Stromal cell of bone marrow (primary cell): Measurements from ENCODE around the gene EXOC4.

Experiments used
- DNase-seq: peaks from one replicate; pipeline ENCODE4 v3.0.0-alpha.2; 2012; ENCODE audit warnings: low read depth

Gene EXOC4

GRCh38 chr7:133540096-133540860 lies 287.4 kb downstream of the EXOC4 start:
- no peak for DNase-seq

DNA sequence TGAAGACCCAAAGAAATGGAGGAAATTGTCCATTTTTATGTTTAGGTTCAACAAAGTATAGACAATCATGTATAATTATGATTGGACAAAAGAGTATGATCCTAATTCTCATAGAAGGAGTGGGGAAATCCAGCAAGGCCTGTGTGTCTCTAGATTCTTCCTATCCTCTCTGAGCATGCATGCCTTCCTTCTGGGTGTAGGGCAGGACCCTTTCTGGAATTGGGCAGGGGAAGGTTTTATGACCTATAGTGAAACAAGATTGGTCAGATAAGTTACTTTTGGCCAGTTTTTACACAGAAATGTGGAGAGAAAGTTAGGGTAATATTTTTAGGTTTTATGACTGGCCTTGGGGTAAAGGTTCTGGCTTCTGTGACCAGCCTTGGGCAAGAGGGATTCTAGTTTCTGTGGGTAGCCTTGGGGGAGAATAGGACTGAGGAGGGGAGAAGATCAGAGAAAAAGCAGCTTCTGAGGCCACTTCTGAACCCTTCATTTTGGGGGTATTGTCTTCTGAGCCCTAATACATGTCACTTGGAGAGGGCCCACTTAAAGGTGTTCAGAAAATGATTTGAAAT lies 289.4 kb downstream of the EXOC4 start:
- no peak for DNase-seq

DNA sequence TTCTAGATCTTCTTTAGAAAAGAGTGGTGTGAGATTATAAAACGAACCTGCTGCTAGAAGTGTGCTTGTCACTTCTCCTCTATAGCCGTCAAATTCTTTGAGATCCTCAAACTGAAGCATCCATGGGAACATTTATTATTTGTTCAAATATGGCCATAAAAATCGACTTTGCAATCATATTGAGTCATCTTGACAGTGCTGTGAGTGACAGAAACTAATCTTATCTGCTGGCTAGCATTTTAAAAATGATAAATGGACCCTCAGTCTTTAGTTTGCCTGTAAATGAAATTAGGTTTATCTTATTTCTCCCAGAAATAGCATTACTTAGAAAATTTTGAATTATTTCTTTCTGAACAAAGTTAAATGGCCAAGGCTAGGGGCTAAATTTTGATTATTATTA lies 290.8 kb downstream of the EXOC4 start:
- DNase-seq: no peak

GRCh38 chr7:133545618-133546017 lies 292.7 kb downstream of the EXOC4 start:
- no peak for DNase-seq

DNA sequence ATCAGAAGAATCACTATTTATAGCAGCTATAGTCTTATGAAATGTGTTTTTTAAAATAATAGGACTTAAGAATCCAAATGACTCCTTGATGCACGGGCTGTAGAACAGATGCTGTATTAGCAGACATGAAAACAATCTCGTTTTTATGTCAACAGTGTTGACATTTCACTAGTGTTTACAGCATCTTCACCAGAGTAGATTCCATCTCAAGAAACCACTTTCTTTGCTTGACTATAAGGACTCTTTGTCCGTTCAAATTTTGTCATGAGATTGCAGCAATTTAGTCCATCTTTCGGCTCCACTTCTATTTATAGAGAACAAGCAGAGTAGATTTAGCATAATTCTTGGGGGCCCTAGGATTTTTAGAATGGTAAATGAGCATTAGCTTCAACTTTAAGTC lies 295.1 kb downstream of the EXOC4 start:
- no peak for DNase-seq

DNA sequence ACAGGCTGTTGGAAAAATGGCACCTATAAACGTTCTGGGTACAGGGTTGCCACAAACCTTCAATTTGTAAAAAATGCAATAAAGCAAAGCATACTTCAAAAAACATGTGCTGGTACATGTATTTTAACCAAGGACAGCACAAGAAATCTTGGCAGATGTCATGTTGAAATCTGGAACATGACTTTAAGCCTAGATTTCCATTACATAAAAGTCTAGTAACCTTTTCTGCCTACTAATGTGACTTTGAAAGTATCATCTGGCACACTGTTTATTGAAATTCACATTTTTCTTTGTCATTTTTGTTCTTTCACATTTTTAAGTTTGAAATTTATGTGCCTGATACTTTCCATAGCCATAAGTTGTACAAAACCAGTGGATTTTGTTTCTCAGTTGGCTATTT lies 296.8 kb downstream of the EXOC4 start:
- no peak for DNase-seq

GRCh38 chr7:133550145-133550544 lies 297.3 kb downstream of the EXOC4 start:
- no peak for DNase-seq

- no peak for DNase-seq
Measured at GRCh38 chr7:133550811-133551210, 297.9 kb downstream of the EXOC4 start.

DNA sequence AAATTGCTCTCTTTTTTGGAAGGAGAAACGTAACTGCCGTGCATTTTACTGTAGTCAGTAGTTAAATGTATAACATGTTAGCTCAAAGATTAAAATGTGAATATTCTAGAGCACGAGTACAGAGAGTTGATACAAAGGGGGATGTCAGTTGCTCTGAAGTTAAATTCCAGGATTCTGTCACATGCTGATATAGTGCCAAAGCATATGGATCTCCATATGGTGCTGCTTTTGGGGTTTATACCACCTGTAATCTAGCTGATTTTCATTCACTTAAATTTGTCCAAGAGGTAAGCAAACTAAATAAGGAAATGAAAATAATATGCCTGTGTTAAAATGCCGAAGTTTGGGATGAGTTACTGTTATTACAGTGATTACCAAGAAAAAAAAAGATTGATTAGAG lies 298.6 kb downstream of the EXOC4 start:
- DNase-seq: no peak

DNA sequence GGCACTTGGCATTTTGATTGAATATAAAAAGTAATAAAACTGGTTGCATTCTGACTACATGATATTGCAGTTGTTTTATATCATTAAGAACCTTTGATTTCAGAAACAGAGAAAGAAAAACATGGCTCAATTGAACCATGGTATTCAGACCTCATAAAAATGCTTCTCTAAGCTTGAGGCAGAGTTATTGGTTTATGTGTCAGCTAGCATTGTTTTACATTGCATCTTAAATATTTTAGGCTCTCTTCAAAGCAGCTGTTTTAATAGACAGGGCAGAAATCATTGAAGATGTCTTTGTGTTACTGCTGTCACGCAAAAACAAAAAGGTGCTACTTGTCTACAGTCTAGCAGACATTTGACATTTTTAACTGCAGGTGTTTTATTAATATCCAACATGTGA lies 299.2 kb downstream of the EXOC4 start:
- no peak for DNase-seq

DNA sequence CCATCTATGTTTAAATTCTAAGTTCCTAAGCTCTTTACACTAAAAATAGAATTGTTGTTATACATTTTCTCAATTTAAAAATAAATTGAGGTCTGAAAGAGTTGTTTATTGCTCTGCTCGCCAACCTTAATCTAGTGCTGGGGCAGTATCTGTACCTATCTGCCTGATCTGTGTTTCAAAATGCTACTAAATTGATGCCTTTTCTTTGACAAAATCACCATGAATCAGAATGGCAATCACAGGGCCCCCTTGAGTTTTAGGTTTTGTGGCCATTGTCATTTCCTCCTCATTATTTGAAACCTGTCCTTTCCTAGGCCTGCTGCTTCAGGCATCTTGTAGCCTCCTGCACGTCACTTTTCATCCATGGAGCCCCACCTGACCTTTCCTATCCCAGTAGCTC lies 301.5 kb downstream of the EXOC4 start:
- no peak for DNase-seq

DNA sequence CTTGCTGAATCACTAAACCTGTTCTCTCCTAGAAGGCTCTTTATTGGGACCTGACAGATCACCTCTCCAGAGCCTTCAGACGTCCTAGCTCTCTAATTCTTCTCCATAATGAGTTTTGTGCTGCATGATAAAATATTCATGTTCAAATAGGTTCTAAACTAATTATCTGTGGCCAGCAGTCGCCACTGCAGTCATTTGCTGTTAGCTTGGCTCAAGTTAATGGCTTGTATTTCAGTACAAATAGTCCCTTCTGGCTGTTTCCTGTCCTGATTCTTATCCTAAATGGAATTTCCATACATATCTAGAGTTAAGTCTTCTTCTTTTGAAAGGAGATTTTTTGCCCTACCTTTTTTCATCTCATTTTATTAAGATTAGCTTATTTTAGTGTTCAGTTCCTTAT lies 303.2 kb downstream of the EXOC4 start:
- DNase-seq: no peak

DNA sequence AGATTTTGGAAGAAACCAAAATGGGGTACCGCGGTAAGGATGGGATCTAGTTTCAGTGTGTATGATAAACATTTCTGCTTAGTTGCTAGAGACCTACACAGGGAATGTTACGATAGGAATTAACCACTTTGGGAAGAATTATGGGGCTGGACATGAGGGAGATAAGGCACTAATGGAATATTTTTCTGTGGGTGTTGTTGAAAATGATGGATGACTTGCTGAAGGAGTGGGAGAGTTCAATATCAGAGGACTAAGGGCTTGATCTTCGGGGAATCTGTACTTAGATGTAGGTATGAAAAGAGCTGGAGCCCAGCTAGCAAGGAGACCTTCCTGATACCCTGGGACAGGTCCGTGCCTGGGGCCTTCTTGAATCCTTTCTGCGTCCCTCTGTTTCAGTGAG lies 303.7 kb downstream of the EXOC4 start:
- no peak for DNase-seq

GRCh38 chr7:133560900-133561299 lies 308.0 kb downstream of the EXOC4 start:
- no peak for DNase-seq

- DNase-seq: no peak
Measured at GRCh38 chr7:133561396-133561795, 308.5 kb downstream of the EXOC4 start.

DNA sequence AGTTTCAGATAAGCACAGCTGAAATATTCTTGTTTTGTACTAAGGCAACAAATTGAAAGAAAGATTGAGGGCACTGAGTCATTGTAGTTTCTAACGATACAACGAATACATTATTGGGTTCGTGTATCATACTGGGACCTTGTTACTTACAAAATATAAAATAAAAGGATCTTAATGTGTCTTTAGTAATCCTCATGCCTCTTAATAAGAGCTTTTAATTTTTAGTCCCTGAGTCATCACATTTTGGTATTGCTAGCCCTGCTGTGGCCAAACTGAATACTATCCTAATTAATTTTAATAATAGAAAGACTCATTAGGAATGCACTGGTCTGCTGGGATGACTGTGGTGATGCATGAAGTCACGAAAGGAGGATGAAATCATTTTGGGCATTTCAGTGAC lies 309.7 kb downstream of the EXOC4 start:
- no peak for DNase-seq

DNA sequence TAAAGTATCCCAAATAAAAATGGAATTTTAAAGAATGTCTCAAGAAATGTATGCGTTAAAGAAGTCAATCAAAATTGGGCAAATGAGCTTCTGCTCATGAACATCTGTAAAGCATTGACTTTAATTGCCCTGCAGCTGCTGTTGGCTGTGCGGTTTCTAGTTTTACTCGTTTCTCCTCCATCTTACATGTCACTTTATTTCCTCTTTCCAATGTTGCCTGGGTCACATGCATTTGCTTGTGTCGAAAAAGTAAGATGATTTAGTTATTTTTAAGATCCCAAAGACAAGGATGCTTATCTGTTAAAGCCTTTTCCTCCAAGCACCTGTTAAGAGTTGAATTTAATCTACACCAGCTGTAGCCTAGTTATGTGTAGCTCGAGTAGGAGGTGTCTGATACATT lies 310.4 kb downstream of the EXOC4 start:
- no peak for DNase-seq

- no peak for DNase-seq
Measured at GRCh38 chr7:133564484-133564883, 311.6 kb downstream of the EXOC4 start.

DNA sequence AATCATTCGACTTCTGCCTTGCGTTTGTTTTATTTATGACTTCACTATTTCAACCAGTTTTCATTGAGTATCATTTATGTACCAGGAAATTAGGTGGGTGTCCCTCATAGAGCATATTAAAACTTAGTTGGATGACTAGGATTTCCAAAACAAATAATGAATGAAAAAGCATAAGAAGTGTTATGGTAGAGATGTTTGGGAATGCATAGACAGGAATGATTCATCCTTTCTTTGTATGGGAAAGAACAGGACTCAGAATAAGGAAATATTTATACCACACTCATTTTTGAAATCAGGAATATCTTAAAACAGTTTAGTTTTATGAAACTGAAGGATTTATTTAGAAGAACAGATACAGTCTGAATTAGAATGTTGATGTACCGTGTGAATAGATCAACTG lies 315.7 kb downstream of the EXOC4 start:
- DNase-seq: no peak

DNA sequence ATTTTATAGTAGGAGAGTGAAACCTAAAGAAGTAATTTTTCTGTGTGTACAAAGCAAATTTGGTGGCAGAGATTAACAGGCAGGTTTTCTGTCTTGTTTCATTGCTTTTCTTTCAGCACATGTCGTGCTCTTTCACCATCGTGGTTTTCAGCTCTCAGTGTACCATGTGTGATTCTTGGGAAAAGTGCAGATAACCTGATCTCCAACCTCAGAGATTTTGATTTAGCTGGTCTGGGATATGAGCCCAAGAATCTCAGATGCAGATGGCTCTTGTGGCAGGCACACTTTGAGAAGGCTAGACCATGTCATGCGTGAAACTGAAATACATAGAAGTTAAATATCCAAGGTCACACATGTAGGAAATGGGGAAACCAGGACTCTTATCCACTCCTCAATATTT lies 317.4 kb downstream of the EXOC4 start:
- DNase-seq: no peak

- DNase-seq: no peak
Measured at GRCh38 chr7:133571076-133571475, 318.2 kb downstream of the EXOC4 start.

DNA sequence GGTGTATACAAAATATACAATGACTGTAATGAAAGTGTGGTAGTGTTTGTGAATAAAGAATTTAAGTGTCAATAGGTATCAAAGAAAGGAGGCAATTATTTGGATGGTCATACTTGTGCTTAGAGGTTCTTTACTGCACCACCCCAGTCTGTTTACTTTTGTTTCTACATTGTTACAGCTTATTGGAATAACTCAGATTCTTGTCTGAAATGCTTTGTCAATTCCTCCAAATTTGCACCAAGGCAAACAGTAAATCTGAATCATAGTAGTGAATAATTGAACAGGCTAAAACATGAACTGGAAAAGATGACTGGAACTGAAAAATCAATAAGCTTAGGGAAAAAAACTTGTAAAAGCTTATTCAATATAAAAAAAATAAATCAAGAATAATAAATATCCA lies 319.2 kb downstream of the EXOC4 start:
- DNase-seq: no peak

DNA sequence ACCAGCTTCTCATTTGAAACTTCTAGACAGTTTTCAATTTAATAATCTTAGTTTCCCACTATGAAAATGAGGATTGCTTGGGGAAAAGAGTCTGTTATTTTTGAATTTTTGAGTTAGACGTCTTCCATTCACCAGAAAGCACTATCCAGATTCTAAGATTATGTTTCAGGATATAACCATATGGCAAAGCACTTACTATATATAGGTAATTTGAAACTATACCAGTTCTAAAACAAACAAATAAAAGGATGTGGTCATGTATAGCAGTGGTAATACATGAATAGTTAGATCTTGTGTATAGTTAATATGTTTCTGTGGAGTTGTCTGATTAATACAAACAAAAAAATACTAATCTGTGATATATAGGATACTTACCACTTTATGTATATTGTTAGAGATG lies 320.0 kb downstream of the EXOC4 start:
- DNase-seq: no peak

- DNase-seq: no peak
Measured at GRCh38 chr7:133573554-133574265, 320.8 kb downstream of the EXOC4 start.
